ENCODE measurements around the gene ANKRD34A.

The ANKRD34A gene

DNA sequence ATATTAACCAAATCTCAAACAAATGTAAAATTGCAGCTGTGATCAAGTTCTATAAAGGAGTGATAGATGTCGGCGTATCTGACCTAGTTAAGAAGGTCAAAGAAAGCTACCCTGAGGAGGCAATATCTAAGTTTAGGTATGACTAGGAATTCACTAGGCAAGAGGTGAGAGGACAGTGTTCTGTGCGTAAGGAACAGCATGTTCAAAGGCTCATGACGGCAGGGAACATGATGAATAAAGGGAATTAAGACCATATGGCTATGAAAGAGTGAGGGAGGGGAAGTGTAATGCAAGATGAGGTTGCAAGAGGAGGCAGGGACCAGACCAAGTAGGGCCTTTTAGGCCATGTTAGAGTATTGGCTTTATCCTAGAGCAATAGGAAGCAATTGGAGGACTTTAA lies 15.2 kb downstream of the ANKRD34A start:
- DNase-seq: no peak
- H4K20me1 ChIP-seq (ENCODE audit: insufficient read depth, low read length): no peaks in the 10 kb centered on the region; the same call in 1 of the 2 replicates
- H3K9me3 ChIP-seq (ENCODE audit: insufficient read depth, low read length, severe bottlenecking): no peaks in the 10 kb centered on the region
- no peaks in the 10 kb centered on the region for H3K27me3 ChIP-seq (ENCODE audit: insufficient read depth, low read length, poor library complexity)
- no peak for ATAC-seq (ENCODE audit: insufficient read depth, low read depth)
- H3K4me3 ChIP-seq (ENCODE audit: low read depth in 1 of 2, low read length in 2 of 2): no peak overlapping the region
- H3K4me1 ChIP-seq (ENCODE audit: insufficient read depth, low read length): peaks cover 8% of the 10 kb centered on the region; the same call in 1 of the 2 replicates
- H2AFZ ChIP-seq (ENCODE audit: low read depth, low read length): no peak overlapping the region
- H3K27ac ChIP-seq (ENCODE audit: low read length): no peak overlapping the region
- no peak overlapping the region for H3K9ac ChIP-seq (ENCODE audit: low read depth, low read length)
- peaks cover 48% of the 10 kb centered on the region for H3K79me2 ChIP-seq (ENCODE audit: insufficient read depth, low read length)
- peaks cover 44% of the 10 kb centered on the region for H3K36me3 ChIP-seq (ENCODE audit: insufficient read depth, low read length)
- TF ChIP-seq CTCF (IDR thresholded peaks at IDR 0.05; ENCODE audit: borderline replicate concordance, extremely low read depth, low read length, poor library complexity, severe bottlenecking) (no peak), EZH2 (IDR thresholded peaks at IDR 0.05; ENCODE audit: borderline replicate concordance, low read depth, low read length, severe bottlenecking) (no peak)
- H3K4me2 ChIP-seq (ENCODE audit: insufficient read depth, low read length): no peak overlapping the region

DNA sequence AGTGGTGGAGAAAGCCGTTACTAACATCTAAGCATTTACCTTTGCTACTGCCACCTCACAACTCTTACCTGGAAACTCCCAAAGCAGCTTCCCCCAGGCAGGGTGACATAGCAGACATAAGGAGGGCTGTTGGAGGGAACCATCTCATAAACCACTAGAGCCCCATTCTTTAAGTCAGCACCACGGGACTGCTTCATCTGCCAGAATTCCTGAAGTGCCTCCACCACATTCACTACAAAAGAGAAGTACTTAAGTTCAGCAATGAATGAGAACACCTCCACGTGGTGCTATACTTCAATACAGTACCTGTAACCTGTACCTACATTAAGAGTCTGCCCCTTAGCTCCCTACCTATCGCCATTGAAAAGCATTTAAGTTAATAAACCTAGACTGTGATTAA lies 16.8 kb downstream of the ANKRD34A start:
- no peak for ATAC-seq (ENCODE audit: insufficient read depth, low read depth)
- no peak for DNase-seq
- Histone ChIP-seq H2AFZ (ENCODE audit: low read depth, low read length) (no peak overlapping the region), H3K9ac (ENCODE audit: low read depth, low read length) (no peak overlapping the region), H3K27me3 (ENCODE audit: insufficient read depth, low read length, poor library complexity) (no peaks in the 10 kb centered on the region), H3K4me1 (ENCODE audit: insufficient read depth, low read length) (peaks cover 3% of the 10 kb centered on the region; the same call in 1 of the 2 replicates), H4K20me1 (ENCODE audit: insufficient read depth, low read length) (no peaks in the 10 kb centered on the region; the same call in 1 of the 2 replicates), H3K4me2 (ENCODE audit: insufficient read depth, low read length) (no peak overlapping the region), H3K36me3 (ENCODE audit: insufficient read depth, low read length) (peaks cover 53% of the 10 kb centered on the region), H3K27ac (ENCODE audit: low read length) (no peak overlapping the region), H3K79me2 (ENCODE audit: insufficient read depth, low read length) (peaks cover 32% of the 10 kb centered on the region), H3K4me3 (ENCODE audit: low read depth in 1 of 2, low read length in 2 of 2) (no peak overlapping the region), H3K9me3 (ENCODE audit: insufficient read depth, low read length, severe bottlenecking) (no peaks in the 10 kb centered on the region)
- TF ChIP-seq EZH2 (IDR thresholded peaks at IDR 0.05; ENCODE audit: borderline replicate concordance, low read depth, low read length, severe bottlenecking): no peak
- no peak for TF ChIP-seq CTCF (IDR thresholded peaks at IDR 0.05; ENCODE audit: borderline replicate concordance, extremely low read depth, low read length, poor library complexity, severe bottlenecking)

- H2AFZ ChIP-seq (ENCODE audit: low read depth, low read length): no peak overlapping the region
- no peak overlapping the region for H3K4me3 ChIP-seq (ENCODE audit: low read depth in 1 of 2, low read length in 2 of 2)
- H3K9me3 ChIP-seq (ENCODE audit: insufficient read depth, low read length, severe bottlenecking): no peaks in the 10 kb centered on the region
- ATAC-seq (ENCODE audit: insufficient read depth, low read depth) (no peak), DNase-seq (no peak)
- H3K36me3 ChIP-seq (ENCODE audit: insufficient read depth, low read length): peaks cover 53% of the 10 kb centered on the region
- TF ChIP-seq EZH2 (IDR thresholded peaks at IDR 0.05; ENCODE audit: borderline replicate concordance, low read depth, low read length, severe bottlenecking): no peak
- TF ChIP-seq CTCF (IDR thresholded peaks at IDR 0.05; ENCODE audit: borderline replicate concordance, extremely low read depth, low read length, poor library complexity, severe bottlenecking): no peak
- peaks cover 3% of the 10 kb centered on the region; the same call in 1 of the 2 replicates for H3K4me1 ChIP-seq (ENCODE audit: insufficient read depth, low read length)
- no peak overlapping the region for H3K9ac ChIP-seq (ENCODE audit: low read depth, low read length)
- no peaks in the 10 kb centered on the region; the same call in 1 of the 2 replicates for H4K20me1 ChIP-seq (ENCODE audit: insufficient read depth, low read length)
- peaks cover 22% of the 10 kb centered on the region for H3K79me2 ChIP-seq (ENCODE audit: insufficient read depth, low read length)
- H3K4me2 ChIP-seq (ENCODE audit: insufficient read depth, low read length): no peak overlapping the region
- H3K27ac ChIP-seq (ENCODE audit: low read length): no peak overlapping the region
- H3K27me3 ChIP-seq (ENCODE audit: insufficient read depth, low read length, poor library complexity): no peaks in the 10 kb centered on the region
Observed at GRCh38 chr1:145946477-145946986, 17.8 kb downstream of the ANKRD34A start.
